HUES48 (cell line): ENCODE results near the gene TNIP1.

Experiments
- H3K27ac ChIP-seq: one replicate; pipeline ENCODE4 v1.7.0; 2013; ENCODE audit warnings: low read depth, low read length, inconsistent platforms
- H3K27me3 ChIP-seq: 2 replicates; pipeline ENCODE4 v1.6.1; 2013; ENCODE audit warnings: mild to moderate bottlenecking, low read length; ENCODE audit not compliant: control insufficient read depth, insufficient read depth
- H3K36me3 ChIP-seq: 2 replicates; pipeline ENCODE4 v1.6.1; 2013; ENCODE audit warnings: low read length; ENCODE audit not compliant: control insufficient read depth, insufficient read depth
- H3K4me1 ChIP-seq: 2 replicates; pipeline ENCODE4 v1.6.1; 2013; ENCODE audit warnings: mild to moderate bottlenecking, low read length; ENCODE audit not compliant: control insufficient read depth, insufficient read depth
- H3K4me3 ChIP-seq: 2 replicates; pipeline ENCODE4 v1.5.1; 2013; ENCODE audit warnings: mild to moderate bottlenecking, low read depth, low read length
- H3K9ac ChIP-seq: 2 replicates; pipeline ENCODE4 v1.6.1; 2013; ENCODE audit warnings: mild to moderate bottlenecking, low read depth, low read length, moderate library complexity
- H3K9me3 ChIP-seq: 2 replicates; pipeline ENCODE4 v1.6.1; 2013; ENCODE audit warnings: low read length; ENCODE audit not compliant: control insufficient read depth, insufficient read depth

Gene TNIP1

GRCh38 chr5:151038412-151038745, 42.5 kb downstream of the TNIP1 start:
- H3K4me3 ChIP-seq, result no peak overlapping the region
- no peaks in the 10 kb centered on the region for H3K9me3 ChIP-seq
- no peak overlapping the region for H3K9ac ChIP-seq
- no peaks in the 10 kb centered on the region for H3K4me1 ChIP-seq
- H3K27me3 ChIP-seq, result no peaks in the 10 kb centered on the region
- H3K36me3 ChIP-seq, result peaks cover 52% of the 10 kb centered on the region
- H3K27ac ChIP-seq, result no peak overlapping the region

- H3K27ac ChIP-seq, result no peak overlapping the region
Observed at GRCh38 chr5:151037561-151038411, 43.0 kb downstream of the TNIP1 start.

GRCh38 chr5:151036556-151036955, 44.3 kb downstream of the TNIP1 start:
- Histone ChIP-seq H3K9ac (no peak overlapping the region), H3K27ac (no peak overlapping the region), H3K36me3 (peaks cover 49% of the 10 kb centered on the region), H3K4me3 (no peak overlapping the region), H3K27me3 (no peaks in the 10 kb centered on the region), H3K9me3 (no peaks in the 10 kb centered on the region), H3K4me1 (no peaks in the 10 kb centered on the region)

More at GRCh38 chr5:151037561-151038411, 43.0 kb downstream of the TNIP1 start:
- Histone ChIP-seq H3K9ac (no peak overlapping the region), H3K4me3 (no peak overlapping the region), H3K27me3 (no peaks in the 10 kb centered on the region), H3K36me3 (peaks cover 50% of the 10 kb centered on the region), H3K4me1 (no peaks in the 10 kb centered on the region), H3K9me3 (no peaks in the 10 kb centered on the region)

GRCh38 chr5:151034422-151035379, 46.1 kb downstream of the TNIP1 start:
- Histone ChIP-seq H3K9me3 (no peaks in the 10 kb centered on the region), H3K36me3 (peaks cover 52% of the 10 kb centered on the region), H3K27ac (no peak overlapping the region), H3K9ac (no peak overlapping the region), H3K4me1 (no peaks in the 10 kb centered on the region), H3K27me3 (no peaks in the 10 kb centered on the region), H3K4me3 (no peak overlapping the region)

- Histone ChIP-seq H3K36me3 (peaks cover 54% of the 10 kb centered on the region), H3K9ac (no peak overlapping the region), H3K27me3 (no peaks in the 10 kb centered on the region), H3K9me3 (no peaks in the 10 kb centered on the region), H3K4me3 (no peak overlapping the region), H3K27ac (no peak overlapping the region), H3K4me1 (no peaks in the 10 kb centered on the region)
Observed at GRCh38 chr5:151033217-151033934, 47.5 kb downstream of the TNIP1 start.

- Histone ChIP-seq H3K36me3 (peaks cover 56% of the 10 kb centered on the region), H3K9me3 (no peaks in the 10 kb centered on the region), H3K9ac (no peak overlapping the region), H3K27ac (no peak overlapping the region), H3K4me1 (no peaks in the 10 kb centered on the region), H3K27me3 (no peaks in the 10 kb centered on the region), H3K4me3 (no peak overlapping the region)
Observed at GRCh38 chr5:151031554-151031953, 49.3 kb downstream of the TNIP1 start.

GRCh38 chr5:151030379-151030778, 50.5 kb downstream of the TNIP1 start:
- H3K9me3 ChIP-seq, result no peaks in the 10 kb centered on the region
- H3K36me3 ChIP-seq, result peaks cover 46% of the 10 kb centered on the region
- H3K27me3 ChIP-seq, result no peaks in the 10 kb centered on the region
- no peak overlapping the region for H3K4me3 ChIP-seq
- no peak overlapping the region for H3K27ac ChIP-seq
- no peaks in the 10 kb centered on the region for H3K4me1 ChIP-seq
- no peak overlapping the region for H3K9ac ChIP-seq

- Histone ChIP-seq H3K4me3 (no peak overlapping the region), H3K36me3 (peaks cover 43% of the 10 kb centered on the region), H3K9ac (no peak overlapping the region), H3K4me1 (no peaks in the 10 kb centered on the region), H3K27me3 (no peaks in the 10 kb centered on the region), H3K27ac (no peak overlapping the region), H3K9me3 (no peaks in the 10 kb centered on the region)
Observed at GRCh38 chr5:151030056-151030336, 50.8 kb downstream of the TNIP1 start.

GRCh38 chr5:151029179-151030055, 51.4 kb downstream of the TNIP1 start:
- Histone ChIP-seq H3K9me3 (no peaks in the 10 kb centered on the region), H3K27ac (no peak overlapping the region), H3K4me1 (no peaks in the 10 kb centered on the region), H3K9ac (no peak overlapping the region), H3K36me3 (peaks cover 37% of the 10 kb centered on the region), H3K27me3 (no peaks in the 10 kb centered on the region), H3K4me3 (no peak overlapping the region)

GRCh38 chr5:151028717-151029116, 52.1 kb downstream of the TNIP1 start:
- no peaks in the 10 kb centered on the region for H3K4me1 ChIP-seq
- H3K27me3 ChIP-seq, result no peaks in the 10 kb centered on the region
- no peak overlapping the region for H3K4me3 ChIP-seq
- no peak overlapping the region for H3K9ac ChIP-seq
- no peaks in the 10 kb centered on the region for H3K9me3 ChIP-seq
- H3K27ac ChIP-seq, result no peak overlapping the region
- peaks cover 32% of the 10 kb centered on the region for H3K36me3 ChIP-seq
